DMS114 treated with DMSO at 0.1 percent for 48 hours (cell line): ENCODE data around the gene AURKB.
"Not testable (repeated sequence)": the region's sequence is repeated elsewhere in the genome, so short reads cannot be mapped to it uniquely, and the experiment has no call there.

ENCODE experiments used
- DNase-seq: peaks from one replicate; lab custom pipeline; 2025; ENCODE audit not compliant: unreplicated experiment; lab: John Stamatoyannopoulos, UW

The AURKB gene

GRCh38 chr17:8225813-8226535 lies 15.6 kb upstream of the AURKB start:
- peak; percentile 34 for DNase-seq

GRCh38 chr17:8224891-8225812 lies 14.8 kb upstream of the AURKB start:
- DNase-seq: no peak

DNA sequence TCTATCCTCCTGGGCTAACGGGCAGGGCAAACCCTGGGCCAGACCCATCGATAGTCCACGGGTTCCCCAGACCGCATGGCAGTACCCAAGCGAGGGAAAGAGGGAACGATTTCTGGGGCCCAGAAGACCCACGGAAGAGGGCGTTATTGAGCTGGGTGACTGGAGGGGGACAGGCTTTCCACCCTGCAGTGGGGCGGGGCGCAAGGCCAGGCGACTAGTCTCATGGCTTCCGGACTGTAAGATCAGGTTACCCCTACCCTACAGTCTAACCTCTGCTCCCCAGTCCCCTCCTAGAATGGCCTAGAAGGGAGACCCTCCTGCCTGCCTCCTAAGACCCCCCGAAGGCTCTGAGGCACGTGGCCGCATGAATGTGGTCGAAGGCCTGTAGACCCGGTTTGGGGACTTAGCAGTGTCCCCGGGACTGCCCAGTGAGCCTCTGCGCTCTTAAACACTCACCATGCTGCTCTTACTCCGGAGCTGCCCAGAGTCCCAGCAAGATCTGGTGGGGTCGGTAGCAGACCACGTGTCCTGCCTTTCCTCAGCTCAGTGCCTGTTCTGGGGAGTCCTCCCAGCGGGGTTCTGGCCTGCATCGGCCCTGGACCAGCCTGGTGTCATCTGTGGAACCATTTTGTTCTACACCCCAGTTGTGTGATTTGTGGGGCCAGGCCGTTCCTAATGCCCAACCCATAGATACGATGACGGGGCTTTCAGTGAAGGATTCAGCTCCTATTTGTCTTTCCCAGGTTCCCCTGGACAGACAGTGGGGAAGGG lies 13.2 kb upstream of the AURKB start:
- no peak for DNase-seq

GRCh38 chr17:8222630-8223355 lies 12.4 kb upstream of the AURKB start:
- peak; percentile 85 for DNase-seq

DNA sequence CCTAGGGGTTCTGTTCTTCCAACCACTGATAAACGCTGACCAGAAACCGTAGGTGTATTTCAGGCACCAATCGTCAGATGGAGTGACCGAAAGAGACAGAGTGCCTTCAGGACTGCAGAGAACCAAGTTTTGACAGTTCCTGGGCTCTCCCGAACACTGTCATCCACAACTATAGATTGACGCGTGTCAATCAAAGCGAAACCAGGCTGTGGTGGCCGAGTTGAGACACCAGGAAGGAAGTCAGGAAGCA lies 11.9 kb upstream of the AURKB start:
- DNase-seq: peak; percentile 89

- peak; percentile 89 for DNase-seq
These were observed 11.4 kb upstream of the AURKB start for GRCh38 chr17:8221663-8222379.

GRCh38 chr17:8220783-8221662 lies 10.6 kb upstream of the AURKB start:
- DNase-seq: peak; percentile 94

- DNase-seq: not testable (repeated sequence)
These were observed 3.6 kb upstream of the AURKB start for GRCh38 chr17:8214000-8214399.

DNA sequence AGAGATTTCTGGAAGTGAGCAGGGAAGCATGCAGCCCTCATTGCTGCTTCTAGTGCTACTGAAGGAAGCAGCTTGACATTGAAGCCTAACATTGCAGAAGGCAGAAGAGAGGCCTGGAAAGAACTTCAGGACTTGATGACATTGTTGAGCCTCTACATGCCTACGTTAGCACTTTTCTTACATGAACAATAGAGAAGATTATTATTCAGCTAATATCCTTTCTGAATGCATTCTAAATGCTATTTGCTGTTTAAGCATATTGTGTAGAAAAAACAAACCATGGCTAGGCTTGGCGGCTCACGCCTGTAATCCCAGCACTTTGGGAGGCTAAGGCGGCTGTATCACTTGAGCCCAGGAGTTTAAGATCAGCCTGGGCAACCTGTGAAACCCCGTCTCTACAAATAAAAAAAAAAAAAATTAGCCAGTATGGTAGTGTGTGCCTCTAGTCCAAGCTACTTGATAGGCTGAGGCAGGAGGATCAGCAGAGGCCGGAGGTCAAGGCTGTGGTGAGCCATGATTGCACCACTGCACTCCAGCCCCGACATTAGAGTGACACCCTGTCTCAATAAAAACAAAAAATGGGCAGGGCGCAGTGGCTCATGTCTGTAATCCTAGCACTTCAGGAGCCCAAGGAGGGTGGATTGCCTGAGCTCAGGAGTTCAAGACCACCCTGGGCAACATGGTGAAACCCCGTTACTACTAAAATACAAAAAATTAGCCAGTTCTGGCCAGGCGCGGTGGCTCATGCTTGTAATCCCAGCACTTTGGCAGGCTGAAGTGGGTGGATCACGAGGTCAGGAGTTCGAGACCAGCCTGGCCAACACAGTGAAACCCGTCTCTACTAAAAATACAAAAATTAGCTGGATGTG lies 2.2 kb upstream of the AURKB start:
- DNase-seq: no peak

DNA sequence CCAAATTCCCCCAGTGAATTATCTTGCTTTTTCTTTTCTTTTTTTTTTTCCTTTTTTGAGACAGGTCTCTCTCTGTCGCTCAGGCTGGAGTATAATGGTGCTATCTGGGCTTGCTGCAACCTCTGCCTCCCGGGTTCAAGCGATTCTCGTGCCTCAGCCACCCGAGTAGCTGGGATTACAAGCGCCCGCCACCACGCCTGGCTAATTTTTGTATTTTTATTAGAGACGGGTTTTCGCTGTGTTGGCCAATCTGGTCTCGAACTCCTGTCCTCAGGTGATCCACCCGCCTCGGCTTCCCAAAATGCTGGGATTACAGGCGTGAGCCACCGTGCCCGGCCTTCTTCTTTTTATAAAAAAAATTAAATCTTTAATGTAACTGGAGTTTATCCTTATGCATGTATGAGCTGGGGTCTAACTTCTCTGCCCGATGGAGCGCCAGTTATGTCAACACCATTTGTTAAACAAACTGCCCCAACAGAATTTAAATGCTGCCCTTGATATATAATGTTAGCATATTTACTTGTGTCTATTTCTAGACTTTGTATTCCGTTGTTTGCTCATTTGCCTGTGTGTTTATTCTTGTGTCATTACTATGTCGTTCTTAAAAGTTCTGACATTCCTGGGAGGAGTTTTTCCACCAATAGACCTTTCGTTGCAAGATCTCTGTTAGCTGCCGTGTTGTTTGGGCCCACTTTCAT lies 535 bp upstream of the AURKB start:
- DNase-seq: no peak

GRCh38 chr17:8206536-8206935 lies 3.8 kb downstream of the AURKB start:
- no peak for DNase-seq

GRCh38 chr17:8204761-8205555 lies 5.4 kb downstream of the AURKB start:
- no peak for DNase-seq

- DNase-seq: no peak
These were observed 18.1 kb downstream of the AURKB start for GRCh38 chr17:8192070-8192815.

- DNase-seq: no peak
These were observed 19.9 kb downstream of the AURKB start for GRCh38 chr17:8190506-8190905.

- peak; percentile 97 for DNase-seq
These were observed 20.5 kb downstream of the AURKB start, which contains the start of gene BORCS6 for GRCh38 chr17:8189711-8190477. TSS of gene BORCS6 (minus strand) at chr17:8190180. CDS start at chr17:8190140, 40 bp downstream.
